Naive B cell (primary cell): ENCODE results near the gene PCDH9. TPM values are rescaled to one million over a fixed set of nuclear protein-coding genes. Genes with fewer than 3 reads are reported as not detected.
A peak's percentile ranks its signal among the peaks of the same experiment; 100 is the strongest.
"Not testable (repeated sequence)": the region's sequence is repeated elsewhere in the genome, so short reads cannot be mapped to it uniquely, and the experiment has no call there.

Experiments
- ATAC-seq, 2 donors: fragments of 150-1000 bp; cut with Tn5 transposase; 2 replicates each; pipeline ENCODE4 v1.10.0; 2021; ENCODE audit warnings: low read depth in 2 of 2, mild to moderate bottlenecking in 2 of 2, moderate library complexity in 2 of 2
- DNase-seq: peaks from one replicate; pipeline ENCODE4 v3.0.0; 2022
- H3K27ac Mint-ChIP-seq, 6 donors: one replicate each; pipeline ENCODE4 v1.8.0; 2020 to 2022; ENCODE audit warnings: mild to moderate bottlenecking in 6 of 6, mixed read lengths in 6 of 6, moderate library complexity in 5 of 6, inconsistent platforms in 2 of 6
- H3K27me3 Mint-ChIP-seq, 3 donors: one replicate each; pipeline ENCODE4 v1.8.0; 2021 to 2022; ENCODE audit warnings: mixed read lengths in 3 of 3, mild to moderate bottlenecking in 1 of 3
- H3K36me3 Mint-ChIP-seq, 2 donors: one replicate each; pipeline ENCODE4 v1.8.0; 2020 to 2022; ENCODE audit warnings: mixed read lengths in 2 of 2, inconsistent platforms in 1 of 2, mild to moderate bottlenecking in 1 of 2
- H3K4me1 Mint-ChIP-seq, 3 donors: one replicate each; pipeline ENCODE4 v1.8.0; 2020 to 2022; ENCODE audit warnings: mixed read lengths in 3 of 3, inconsistent platforms in 1 of 3, mild to moderate bottlenecking in 1 of 3, moderate library complexity in 1 of 3
- H3K4me3 Mint-ChIP-seq, 8 donors: one replicate each; pipeline ENCODE4 v1.8.0; 2020 to 2022; ENCODE audit warnings: mild to moderate bottlenecking in 8 of 8, mixed read lengths in 8 of 8, moderate library complexity in 8 of 8, inconsistent platforms in 2 of 8
- H3K9me3 Mint-ChIP-seq, 7 donors: one replicate each; pipeline ENCODE4 v1.8.0; 2020 to 2022; ENCODE audit warnings: mixed read lengths in 7 of 7, mild to moderate bottlenecking in 5 of 7, inconsistent platforms in 2 of 7, moderate library complexity in 1 of 7
- polyA plus RNA-seq, 6 donors: library from polyadenylated mRNA; unstranded; fragments of 300-500 nt; fragmentation: Illumina TruSeq; gene quantifications; one replicate each; pipeline ENCODE4 v1.2.3, GENCODE V29; 2021; ENCODE audit warnings: low read depth in 6 of 6

Gene PCDH9
- polyA plus RNA-seq, 6 donors from 2014 or later, result 49.9 to 70.2 (median 57.2) TPM

DNA sequence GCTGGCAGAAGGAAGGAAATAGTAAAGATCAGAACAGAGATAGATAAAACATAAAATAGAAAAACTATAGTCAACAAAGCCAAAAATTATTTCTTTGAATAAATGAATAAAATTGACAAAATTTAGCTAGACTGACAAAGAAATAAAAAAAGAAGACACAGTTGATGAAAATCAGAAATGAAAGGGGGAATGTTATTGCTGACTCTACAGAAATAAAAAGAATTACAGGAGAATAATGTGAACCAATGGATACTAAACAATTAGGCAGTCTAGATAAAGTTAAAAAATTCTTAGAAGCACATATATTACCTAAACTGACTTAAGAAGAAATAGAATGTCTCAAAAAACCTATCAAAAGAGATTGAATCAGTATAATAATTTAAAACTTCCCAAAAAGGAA is 933.8 kb downstream of the PCDH9 start:
- Mint-ChIP-seq H3K36me3 (peaks cover 0 to 16% of the 10 kb centered on the region in 2 donors), H3K27ac (no peak overlapping the region), H3K9me3 (peaks cover 0 to 22% (median 11%) of the 10 kb centered on the region in 7 donors), H3K27me3 (no peaks in the 10 kb centered on the region), H3K4me1 (no peaks in the 10 kb centered on the region), H3K4me3 (peak overlapping the region in 1 of 8 donors; percentile 7)
- ATAC-seq (no peak), DNase-seq (no peak)

GRCh38 chr13:66286806-66287205 is 943.3 kb downstream of the PCDH9 start:
- peaks cover 6 to 11% (median 11%) of the 10 kb centered on the region in 3 donors for H3K27me3 Mint-ChIP-seq
- not testable (repeated sequence) for DNase-seq, ATAC-seq, H3K4me3 Mint-ChIP-seq, H3K27ac Mint-ChIP-seq, H3K4me1 Mint-ChIP-seq
- H3K9me3 Mint-ChIP-seq, result peaks cover 10 to 53% (median 23%) of the 10 kb centered on the region in 7 donors
- H3K36me3 Mint-ChIP-seq, result peaks cover 0 to 14% of the 10 kb centered on the region in 2 donors

- no peak overlapping the region for H3K27ac Mint-ChIP-seq
- DNase-seq (no peak), ATAC-seq (no peak)
- no peaks in the 10 kb centered on the region for H3K4me1 Mint-ChIP-seq
- H3K4me3 Mint-ChIP-seq, result no peak overlapping the region
- H3K36me3 Mint-ChIP-seq, result peaks cover 0 to 8% of the 10 kb centered on the region in 2 donors
- H3K9me3 Mint-ChIP-seq, result peaks cover 9 to 32% (median 18%) of the 10 kb centered on the region in 7 donors
- H3K27me3 Mint-ChIP-seq, result no peaks in the 10 kb centered on the region
Observed at GRCh38 chr13:66275416-66275815, 954.7 kb downstream of the PCDH9 start.

DNA sequence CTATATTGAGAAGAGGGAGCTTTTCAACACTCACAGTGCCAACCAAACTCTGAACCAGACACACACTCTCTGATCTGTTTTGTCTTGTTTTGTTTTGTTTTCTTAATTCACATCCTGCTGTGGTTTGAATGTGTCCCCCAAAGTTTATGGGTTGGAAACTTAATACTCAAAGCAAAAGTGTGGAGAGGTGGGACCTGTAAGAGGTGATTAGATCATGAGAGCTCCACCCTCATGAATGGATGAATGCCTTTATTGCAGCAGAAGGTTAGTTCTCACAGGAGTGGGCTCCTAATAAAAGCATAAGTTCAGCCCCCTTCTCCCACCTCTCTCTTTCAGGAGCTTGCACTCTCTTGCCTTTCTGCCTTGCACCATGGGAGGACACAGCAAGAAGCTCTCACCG is 957.1 kb downstream of the PCDH9 start:
- ATAC-seq, result no peak
- no peak overlapping the region for H3K4me3 Mint-ChIP-seq

GRCh38 chr13:66266761-66267160 is 963.4 kb downstream of the PCDH9 start:
- no peak for ATAC-seq
- Mint-ChIP-seq H3K27me3 (peaks cover 0 to 6% (median 0%) of the 10 kb centered on the region in 3 donors), H3K4me3 (no peak overlapping the region), H3K9me3 (no peaks in the 10 kb centered on the region), H3K4me1 (no peaks in the 10 kb centered on the region), H3K36me3 (no peaks in the 10 kb centered on the region), H3K27ac (no peak overlapping the region)
- no peak for DNase-seq

More for the DNA sequence above, 957.1 kb downstream of the PCDH9 start:
- DNase-seq, result no peak
- Mint-ChIP-seq H3K27me3 (no peaks in the 10 kb centered on the region), H3K9me3 (peaks cover 9 to 24% (median 13%) of the 10 kb centered on the region in 7 donors), H3K4me1 (no peaks in the 10 kb centered on the region), H3K27ac (no peak overlapping the region), H3K36me3 (peaks cover 0 to 8% of the 10 kb centered on the region in 2 donors)

DNA sequence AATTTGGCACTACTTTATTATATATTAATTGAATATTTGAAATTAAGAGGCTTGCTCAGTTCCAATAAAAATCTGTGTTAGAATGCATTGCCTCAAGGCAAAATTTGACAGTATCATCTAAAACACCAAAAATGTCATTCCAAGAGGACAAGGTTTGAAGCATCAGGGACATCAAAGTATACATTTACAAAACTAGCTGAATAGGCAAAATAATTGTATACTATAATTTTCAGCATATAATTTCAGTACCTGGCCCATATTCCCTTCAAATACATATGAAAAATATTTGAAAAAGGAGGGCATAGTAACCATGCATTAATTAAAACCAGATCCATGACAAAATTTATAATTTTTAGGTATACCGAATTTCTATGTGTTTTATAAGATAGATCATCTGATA is 963.8 kb downstream of the PCDH9 start:
- H3K4me1 Mint-ChIP-seq, result no peaks in the 10 kb centered on the region
- peaks cover 0 to 6% (median 0%) of the 10 kb centered on the region in 3 donors for H3K27me3 Mint-ChIP-seq
- no peak overlapping the region for H3K4me3 Mint-ChIP-seq
- no peaks in the 10 kb centered on the region for H3K36me3 Mint-ChIP-seq
- ATAC-seq, result no peak
- no peak overlapping the region for H3K27ac Mint-ChIP-seq
- DNase-seq, result no peak
- H3K9me3 Mint-ChIP-seq, result no peaks in the 10 kb centered on the region

GRCh38 chr13:66265371-66265770 is 964.8 kb downstream of the PCDH9 start:
- Mint-ChIP-seq H3K9me3 (peaks cover 0 to 5% (median 2%) of the 10 kb centered on the region in 7 donors), H3K4me3 (no peak overlapping the region), H3K27ac (no peak overlapping the region), H3K36me3 (no peaks in the 10 kb centered on the region), H3K27me3 (peaks cover 0 to 6% (median 0%) of the 10 kb centered on the region in 3 donors), H3K4me1 (no peaks in the 10 kb centered on the region)
- ATAC-seq, result no peak
- DNase-seq, result no peak

GRCh38 chr13:66264971-66265370 is 965.2 kb downstream of the PCDH9 start:
- Mint-ChIP-seq H3K4me1 (no peaks in the 10 kb centered on the region), H3K4me3 (no peak overlapping the region), H3K36me3 (no peaks in the 10 kb centered on the region), H3K27me3 (peaks cover 0 to 6% (median 0%) of the 10 kb centered on the region in 3 donors), H3K27ac (no peak overlapping the region), H3K9me3 (peaks cover 0 to 5% (median 2%) of the 10 kb centered on the region in 7 donors)
- ATAC-seq, result no peak
- DNase-seq, result no peak

- peaks cover 0 to 12% (median 5%) of the 10 kb centered on the region in 7 donors for H3K9me3 Mint-ChIP-seq
- ATAC-seq (no peak), DNase-seq (no peak)
- H3K4me1 Mint-ChIP-seq, result no peaks in the 10 kb centered on the region
- H3K36me3 Mint-ChIP-seq, result no peaks in the 10 kb centered on the region
- H3K4me3 Mint-ChIP-seq, result no peak overlapping the region
- H3K27ac Mint-ChIP-seq, result peak overlapping the region in 1 of 6 donors; percentile 41
- H3K27me3 Mint-ChIP-seq, result peaks cover 0 to 6% (median 0%) of the 10 kb centered on the region in 3 donors
Observed at GRCh38 chr13:66262330-66262729, 967.8 kb downstream of the PCDH9 start.

GRCh38 chr13:66259426-66259825 is 970.7 kb downstream of the PCDH9 start:
- not testable (repeated sequence) for H3K4me3 Mint-ChIP-seq, H3K27me3 Mint-ChIP-seq, ATAC-seq, DNase-seq, H3K4me1 Mint-ChIP-seq, H3K27ac Mint-ChIP-seq, H3K36me3 Mint-ChIP-seq
- H3K9me3 Mint-ChIP-seq, result peaks cover 0 to 16% (median 8%) of the 10 kb centered on the region in 7 donors
